Measurements from ENCODE around the gene TFIP11. TPM values are rescaled to one million over a fixed set of nuclear protein-coding genes. Genes with fewer than 3 reads are reported as not detected.

TFIP11 gene
- total and polyA plus RNA-seq, 2 of the 13 experiments (the other 11 are each of a cell fraction or from before 2014, with no cell fraction given): 15.4 to 22.8 TPM

DNA sequence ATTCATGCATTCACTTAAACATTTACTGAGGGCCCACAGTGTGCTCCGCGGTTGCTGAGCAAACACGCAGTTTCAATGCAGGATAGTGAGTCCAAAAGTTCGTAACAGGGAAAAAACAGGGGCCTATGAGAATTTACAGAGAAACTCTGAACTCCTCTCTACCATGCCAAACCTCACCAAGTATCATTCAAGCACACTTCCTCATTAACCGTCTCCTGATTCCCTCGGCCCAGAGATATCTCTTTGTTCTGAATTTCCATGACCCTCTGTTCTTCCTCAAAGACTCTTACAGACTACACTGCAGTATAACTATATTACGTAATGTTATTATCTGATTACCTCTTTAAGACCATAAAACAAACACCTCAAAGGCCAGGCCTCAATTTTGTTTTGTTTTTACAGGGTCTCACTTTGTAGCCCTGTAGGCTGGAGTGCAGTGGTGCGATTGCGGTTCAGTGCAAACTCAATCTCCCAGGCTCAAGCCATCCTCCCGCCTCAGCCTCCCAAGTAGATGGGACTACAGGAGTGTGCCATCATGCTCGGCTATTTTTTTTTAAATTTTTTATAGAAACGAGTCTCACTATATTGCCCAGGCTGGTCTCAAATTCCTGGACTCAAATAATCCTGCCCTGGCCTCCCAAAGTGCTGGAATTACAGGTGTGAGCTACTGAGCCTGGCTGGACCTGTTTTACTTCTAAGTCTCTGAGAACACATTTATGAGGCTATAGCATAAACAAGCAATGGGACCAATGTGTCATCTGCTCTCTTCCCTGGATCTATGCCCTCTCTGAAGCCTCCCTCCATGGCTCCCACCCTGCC is 32.3 kb downstream of the TFIP11 start:
- Histone ChIP-seq H3K27me3 (ENCODE audit: control insufficient read depth in 1 of 2, insufficient read depth in 2 of 2, low read length in 2 of 2) (no peaks in the 10 kb centered on the region; a peak in 1 of 5 replicates), H2AFZ (ENCODE audit: low read length) (peak overlapping the region; percentile 90), H3K79me2 (ENCODE audit: insufficient read depth, low read length) (peaks cover 81% of the 10 kb centered on the region), H3K4me1 (ENCODE audit: insufficient read depth, low read length) (peaks cover 71% of the 10 kb centered on the region), H4K20me1 (ENCODE audit: insufficient read depth, low read length) (no peaks in the 10 kb centered on the region), H3K36me3 (replicated peaks in 1 of 2; ENCODE audit: control insufficient read depth in 1 of 2, insufficient read depth in 2 of 2, low read length in 2 of 2) (peaks cover 0 to 17% of the 10 kb centered on the region in 2 experiments; a peak in 4 of 5 replicates), H3K27ac (ENCODE audit: extremely low read length, insufficient read depth, low read length) (peak overlapping the region; percentile 95), H3K9me3 (ENCODE audit: low read length) (no peaks in the 10 kb centered on the region), H3K9ac (ENCODE audit: insufficient read depth, low read depth, low read length) (peak overlapping the region; percentile 72), H3K4me3 (replicated peaks in 1 of 3; ENCODE audit: insufficient read depth in 1 of 3, low read depth in 2 of 3, low read length in 3 of 3) (peak overlapping the region; percentile 55 to 64 (median 61)), H3K4me2 (ENCODE audit: low read depth, low read length) (peak overlapping the region; percentile 83)
- FAIRE-seq: peak; percentile 66
- POLR2A ChIA-PET: interaction anchor here (0.6 to 1.2 kb wide), 3 partner anchors 9 to 32 kb away, joined by 3 to 5 read pairs (median 3); partner anchors contain the start of gene TFIP11
- peak; percentile 82 for DNase-seq (ENCODE audit: low spot score)
- in situ Hi-C loops (cut with HindIII; ENCODE audit: extremely low pct_ligation_motif_present, low pct_unique_long_range_greater_than_20kb) (no loop called here), intact Hi-C loops (cut with micrococcal nuclease; ENCODE audit: unreplicated experiment) (loop anchor here (5.0 kb wide), 1 partner anchor 32 kb away; the partner anchor contains the start of gene TFIP11)
- BruUV-seq (replicated peaks): no TSS peak
- CTCF ChIA-PET (ENCODE audit: low intra/inter-chr PET ratio, low total read pairs): no interaction called here
- WGBS (ENCODE audit: low lambda C conversion rate): 3% methylated on average over 12 of the region's 12 CpGs
- ATAC-seq: peak; percentile 78
- TF ChIP-seq TEF (CRISPR knock-in tag; IDR thresholded peaks at IDR 0.05): peak; percentile 45; the same call in 1 of the 2 replicates
- 0 out of 2 replicates have a peak, but pooled peaks have one; percentile 14 for TF ChIP-seq ZKSCAN8 (CRISPR knock-in tag; IDR thresholded peaks at IDR 0.05; ENCODE audit: borderline replicate concordance)
- no peak for TF ChIP-seq ZNF12 (CRISPR knock-in tag; IDR thresholded peaks at IDR 0.05)
- TF ChIP-seq, protein P1, sequence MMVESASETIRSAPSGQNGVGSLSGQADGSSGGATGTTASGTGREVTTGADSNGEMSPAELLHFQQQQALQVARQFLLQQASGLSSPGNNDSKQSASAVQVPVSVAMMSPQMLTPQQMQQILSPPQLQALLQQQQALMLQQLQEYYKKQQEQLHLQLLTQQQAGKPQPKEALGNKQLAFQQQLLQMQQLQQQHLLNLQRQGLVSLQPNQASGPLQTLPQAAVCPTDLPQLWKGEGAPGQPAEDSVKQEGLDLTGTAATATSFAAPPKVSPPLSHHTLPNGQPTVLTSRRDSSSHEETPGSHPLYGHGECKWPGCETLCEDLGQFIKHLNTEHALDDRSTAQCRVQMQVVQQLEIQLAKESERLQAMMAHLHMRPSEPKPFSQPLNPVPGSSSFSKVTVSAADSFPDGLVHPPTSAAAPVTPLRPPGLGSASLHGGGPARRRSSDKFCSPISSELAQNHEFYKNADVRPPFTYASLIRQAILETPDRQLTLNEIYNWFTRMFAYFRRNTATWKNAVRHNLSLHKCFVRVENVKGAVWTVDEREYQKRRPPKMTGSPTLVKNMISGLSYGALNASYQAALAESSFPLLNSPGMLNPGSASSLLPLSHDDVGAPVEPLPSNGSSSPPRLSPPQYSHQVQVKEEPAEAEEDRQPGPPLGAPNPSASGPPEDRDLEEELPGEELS (CRISPR knock-in tag; IDR thresholded peaks at IDR 0.05): 0 out of 2 replicates have a peak, but pooled peaks have one; percentile 4
- peak; percentile 56; the same call in 1 of the 2 replicates for TF ChIP-seq KMT2A (CRISPR knock-in tag; IDR thresholded peaks at IDR 0.05)
- no peak for TF ChIP-seq HNRNPH1 (optimal IDR thresholded peaks at IDR 0.05; ENCODE audit: low read depth, low read length)
- TF ChIP-seq ZNF672 (CRISPR knock-in tag; IDR thresholded peaks at IDR 0.05): no peak
- TF ChIP-seq GATAD2A (CRISPR knock-in tag; IDR thresholded peaks at IDR 0.05): 0 out of 2 replicates have a peak, but pooled peaks have one; percentile 39
- TF ChIP-seq ZNF362 (CRISPR knock-in tag; IDR thresholded peaks at IDR 0.05; ENCODE audit: borderline replicate concordance): 0 out of 2 replicates have a peak, but pooled peaks have one; percentile 36
- TF ChIP-seq HNRNPLL (IDR thresholded peaks at IDR 0.05; ENCODE audit: low read depth, low read length, poor library complexity, severe bottlenecking): peak; percentile 92
- TF ChIP-seq ZNF670 (CRISPR knock-in tag; IDR thresholded peaks at IDR 0.05; ENCODE audit: borderline replicate concordance): 0 out of 2 replicates have a peak, but pooled peaks have one; percentile 21
- TF ChIP-seq FOXA3 (CRISPR knock-in tag; IDR thresholded peaks at IDR 0.05): peak; percentile 49; the same call in 1 of the 2 replicates
- TF ChIP-seq CEBPB (IDR thresholded peaks at IDR 0.05; ENCODE audit: borderline replicate concordance, low read depth, low read length): 0 out of 2 replicates have a peak, but pooled peaks have one; percentile 38
- TF ChIP-seq STAG1 (CRISPR knock-in tag; IDR thresholded peaks at IDR 0.05): no peak
- peak; percentile 27 for TF ChIP-seq TEAD3 (CRISPR knock-in tag; optimal IDR thresholded peaks at IDR 0.05; ENCODE audit: borderline replicate concordance)
- peak; percentile 46; the same call in 1 of the 2 replicates for TF ChIP-seq KDM6A (CRISPR knock-in tag; IDR thresholded peaks at IDR 0.05; ENCODE audit: low read depth)
- no peak for TF ChIP-seq ZKSCAN5 (CRISPR knock-in tag; IDR thresholded peaks at IDR 0.05)
- peak; percentile 32; the same call in 1 of the 2 replicates for TF ChIP-seq TAF1 (CRISPR knock-in tag; IDR thresholded peaks at IDR 0.05)
- no peak for TF ChIP-seq TCF7L2 (IDR thresholded peaks at IDR 0.05; ENCODE audit: low read depth, low read length)
- no peak for TF ChIP-seq ZNF335 (CRISPR knock-in tag; IDR thresholded peaks at IDR 0.05)
- TF ChIP-seq, protein P2, sequence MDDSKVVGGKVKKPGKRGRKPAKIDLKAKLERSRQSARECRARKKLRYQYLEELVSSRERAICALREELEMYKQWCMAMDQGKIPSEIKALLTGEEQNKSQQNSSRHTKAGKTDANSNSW (CRISPR knock-in tag; IDR thresholded peaks at IDR 0.05; ENCODE audit: borderline replicate concordance): no peak

Measured in HepG2 (cell line).